ENCODE results near the gene AOPEP.

DNA sequence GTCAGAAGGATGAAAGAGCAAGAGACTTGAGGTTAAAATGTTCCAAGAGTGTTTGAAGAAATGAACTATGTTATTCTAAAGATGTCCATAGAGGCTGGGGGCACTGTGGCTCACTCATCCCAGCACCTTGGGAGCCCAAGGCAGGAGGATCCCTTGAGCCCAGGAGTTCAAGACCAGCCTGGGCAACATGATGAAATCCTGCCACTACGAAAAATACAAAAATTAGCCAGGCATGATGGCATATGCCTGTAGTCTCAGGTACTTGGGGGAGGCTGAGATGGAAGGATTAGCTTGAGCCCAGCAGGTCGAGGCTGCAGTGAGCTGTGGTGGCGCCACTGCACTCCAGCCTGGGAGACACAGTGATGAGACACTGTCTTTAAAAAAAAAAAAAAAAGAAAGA, 2.7 kb downstream of the AOPEP start:
- TF ChIP-seq, protein P1, sequence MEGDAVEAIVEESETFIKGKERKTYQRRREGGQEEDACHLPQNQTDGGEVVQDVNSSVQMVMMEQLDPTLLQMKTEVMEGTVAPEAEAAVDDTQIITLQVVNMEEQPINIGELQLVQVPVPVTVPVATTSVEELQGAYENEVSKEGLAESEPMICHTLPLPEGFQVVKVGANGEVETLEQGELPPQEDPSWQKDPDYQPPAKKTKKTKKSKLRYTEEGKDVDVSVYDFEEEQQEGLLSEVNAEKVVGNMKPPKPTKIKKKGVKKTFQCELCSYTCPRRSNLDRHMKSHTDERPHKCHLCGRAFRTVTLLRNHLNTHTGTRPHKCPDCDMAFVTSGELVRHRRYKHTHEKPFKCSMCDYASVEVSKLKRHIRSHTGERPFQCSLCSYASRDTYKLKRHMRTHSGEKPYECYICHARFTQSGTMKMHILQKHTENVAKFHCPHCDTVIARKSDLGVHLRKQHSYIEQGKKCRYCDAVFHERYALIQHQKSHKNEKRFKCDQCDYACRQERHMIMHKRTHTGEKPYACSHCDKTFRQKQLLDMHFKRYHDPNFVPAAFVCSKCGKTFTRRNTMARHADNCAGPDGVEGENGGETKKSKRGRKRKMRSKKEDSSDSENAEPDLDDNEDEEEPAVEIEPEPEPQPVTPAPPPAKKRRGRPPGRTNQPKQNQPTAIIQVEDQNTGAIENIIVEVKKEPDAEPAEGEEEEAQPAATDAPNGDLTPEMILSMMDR (IDR thresholded peaks at IDR 0.05), result no peak
- TF ChIP-seq POLR2A (IDR thresholded peaks at IDR 0.05) (no peak), POLR2AphosphoS5 (IDR thresholded peaks at IDR 0.05) (no peak), EP300 (IDR thresholded peaks at IDR 0.05) (no peak)

All from suprapubic skin (tissue), 4 donors.